Upper lobe of left lung (tissue), 4 donors: ENCODE results near the gene PSMD1.

Source experiments
- EP300 ChIP-seq, 4 donors: sonication (generic); formaldehyde crosslinking; IDR thresholded peaks; one replicate each; pipeline ENCODE4 v1.5.1; 2017; ENCODE audit warnings: antibody characterized with exemption in 4 of 4, control low read depth in 2 of 4
- POLR2A ChIP-seq, 4 donors: fragments of 450-650 bp; IDR thresholded peaks; one replicate each; pipeline ENCODE4 v1.5.1; 2016 to 2017; ENCODE audit warnings: antibody characterized with exemption in 4 of 4, mild to moderate bottlenecking in 2 of 4
- POLR2AphosphoS5 ChIP-seq, 2 donors: sonication (generic); formaldehyde crosslinking; IDR thresholded peaks; one replicate each; pipeline ENCODE4 v1.5.1; 2017; ENCODE audit warnings: antibody characterized with exemption in 2 of 2
- TF ChIP-seq, protein P1 (sequence below), 6 experiments: fragments of 450-650 bp in 4 of 6; fragments of 200-600 bp in 2 of 6; sonication (generic) in 2 of 6; IDR thresholded peaks; one replicate each; pipeline ENCODE4 v1.5.1; 2016 to 2019; ENCODE audit warnings: antibody characterized with exemption in 6 of 6

- TF ChIP-seq POLR2AphosphoS5 (IDR thresholded peaks at IDR 0.05) (no peak), POLR2A (IDR thresholded peaks at IDR 0.05) (no peak), EP300 (IDR thresholded peaks at IDR 0.05) (no peak)
- TF ChIP-seq, protein P1, sequence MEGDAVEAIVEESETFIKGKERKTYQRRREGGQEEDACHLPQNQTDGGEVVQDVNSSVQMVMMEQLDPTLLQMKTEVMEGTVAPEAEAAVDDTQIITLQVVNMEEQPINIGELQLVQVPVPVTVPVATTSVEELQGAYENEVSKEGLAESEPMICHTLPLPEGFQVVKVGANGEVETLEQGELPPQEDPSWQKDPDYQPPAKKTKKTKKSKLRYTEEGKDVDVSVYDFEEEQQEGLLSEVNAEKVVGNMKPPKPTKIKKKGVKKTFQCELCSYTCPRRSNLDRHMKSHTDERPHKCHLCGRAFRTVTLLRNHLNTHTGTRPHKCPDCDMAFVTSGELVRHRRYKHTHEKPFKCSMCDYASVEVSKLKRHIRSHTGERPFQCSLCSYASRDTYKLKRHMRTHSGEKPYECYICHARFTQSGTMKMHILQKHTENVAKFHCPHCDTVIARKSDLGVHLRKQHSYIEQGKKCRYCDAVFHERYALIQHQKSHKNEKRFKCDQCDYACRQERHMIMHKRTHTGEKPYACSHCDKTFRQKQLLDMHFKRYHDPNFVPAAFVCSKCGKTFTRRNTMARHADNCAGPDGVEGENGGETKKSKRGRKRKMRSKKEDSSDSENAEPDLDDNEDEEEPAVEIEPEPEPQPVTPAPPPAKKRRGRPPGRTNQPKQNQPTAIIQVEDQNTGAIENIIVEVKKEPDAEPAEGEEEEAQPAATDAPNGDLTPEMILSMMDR (IDR thresholded peaks at IDR 0.05): no peak
These were observed 12.8 kb downstream of the PSMD1 start for GRCh38 chr2:231069379-231070054.
